Esophagus muscularis mucosa (tissue), 4 donors: ENCODE measurements around the gene CFAP57. TPM values are rescaled to one million over a fixed set of nuclear protein-coding genes. Genes with fewer than 3 reads are reported as not detected.

Experiments used
- DNase-seq: peaks from one replicate; pipeline ENCODE4 v3.0.0-alpha.2; 2017; ENCODE audit errors: extremely low spot score
- H3K27ac ChIP-seq, 4 donors: fragments of 200-600 bp; sonication (generic); replicated peaks in 1 of 4; 1 replicate in 3 of 4; 2 replicates in 1 of 4; pipeline ENCODE4 v1.5.1; 2016 to 2019; ENCODE audit warnings: mild to moderate bottlenecking in 1 of 4
- H3K27me3 ChIP-seq, 4 donors: fragments of 200-600 bp; sonication (generic); one replicate each; pipeline versions ENCODE4 v1.5.1 to v1.6.0; 2016 to 2019
- H3K36me3 ChIP-seq, 4 donors: fragments of 200-600 bp; sonication (generic); one replicate each; pipeline ENCODE4 v1.5.1; 2016 to 2019
- H3K4me1 ChIP-seq, 4 donors: fragments of 200-600 bp; sonication (generic); one replicate each; pipeline ENCODE4 v1.5.1; 2016 to 2019
- H3K4me3 ChIP-seq, 4 donors: fragments of 200-600 bp; sonication (generic); 1 replicate in 2 of 4; 2 replicates in 2 of 4; pipeline ENCODE4 v1.5.1; 2016 to 2019; ENCODE audit warnings: mild to moderate bottlenecking in 4 of 4, moderate library complexity in 1 of 4
- H3K9me3 ChIP-seq, 4 donors: fragments of 200-600 bp; sonication (generic); 1 replicate in 3 of 4; 2 replicates in 1 of 4; pipeline ENCODE4 v1.5.1; 2016 to 2019
- CTCF ChIP-seq, 3 experiments: fragments of 200-600 bp in 2 of 3; fragments of 450-650 bp in 1 of 3; sonication (generic) in 2 of 3; IDR thresholded peaks; one replicate each; pipeline ENCODE4 v1.5.1; 2017 to 2019; ENCODE audit warnings: antibody characterized with exemption in 3 of 3, mild to moderate bottlenecking in 2 of 3, moderate library complexity in 1 of 3
- EP300 ChIP-seq: sonication (generic); formaldehyde crosslinking; IDR thresholded peaks from one replicate; pipeline ENCODE4 v1.6.1; 2017; ENCODE audit warnings: antibody characterized with exemption
- POLR2A ChIP-seq: fragments of 450-650 bp; IDR thresholded peaks from one replicate; pipeline ENCODE4 v1.6.1; 2017; ENCODE audit warnings: antibody characterized with exemption, moderate library complexity, mild to moderate bottlenecking, low read depth
- POLR2AphosphoS5 ChIP-seq, 2 donors: sonication (generic); formaldehyde crosslinking; IDR thresholded peaks; one replicate each; pipeline ENCODE4 v1.6.1; 2017; ENCODE audit warnings: antibody characterized with exemption in 2 of 2
- WGBS: methylation state at CpG from one replicate; pipeline ENCODE4 v1.1.5; 2018; 5-methylcytosine and 5-hydroxymethylcytosine counted together
- intact Hi-C: fragments of 100-400 bp; cut with DNase I; formaldehyde crosslinking; loops from one replicate; pipeline ENCODE4 v1.15.1; 2023
- total RNA-seq, 4 donors: library from RNA; depleted of rRNA; stranded (reverse); fragments of >200 nt; gene quantifications; one replicate each; pipeline versions ENCODE4 v1.1.0 to v1.2.1, GENCODE V29; 2016

CFAP57 gene
- total RNA-seq, 4 donors from 2014 or later: not detected

GRCh38 chr1:43147625-43148327 lies 24.4 kb upstream of the CFAP57 start:
- Histone ChIP-seq H3K4me1 (peaks cover 12 to 15% (median 14%) of the 10 kb centered on the region in 4 donors), H3K27me3 (peaks cover 0 to 78% (median 13%) of the 10 kb centered on the region in 4 donors), H3K4me3 (peak overlapping the region; percentile 48 to 56 (median 50)), H3K9me3 (no peaks in the 10 kb centered on the region), H3K27ac (no peak overlapping the region), H3K36me3 (no peaks in the 10 kb centered on the region)
- TF ChIP-seq POLR2AphosphoS5 (IDR thresholded peaks at IDR 0.05) (no peak), CTCF (IDR thresholded peaks at IDR 0.05) (no peak), EP300 (no peak), POLR2A (no peak)
- 7% methylated on average over 23 of the region's 47 CpGs for WGBS
- intact Hi-C loops: no loop called here
- DNase-seq: no peak

GRCh38 chr1:43149889-43150288 lies 22.2 kb upstream of the CFAP57 start:
- Histone ChIP-seq H3K4me1 (peaks cover 12 to 15% (median 14%) of the 10 kb centered on the region in 4 donors), H3K36me3 (no peaks in the 10 kb centered on the region), H3K4me3 (no peak overlapping the region), H3K27ac (no peak overlapping the region), H3K27me3 (peaks cover 0 to 72% (median 13%) of the 10 kb centered on the region in 4 donors), H3K9me3 (no peaks in the 10 kb centered on the region)
- DNase-seq: no peak
- WGBS: 89% methylated on average over 5 of the region's 5 CpGs
- intact Hi-C loops: no loop called here
- TF ChIP-seq CTCF (IDR thresholded peaks at IDR 0.05) (no peak), POLR2A (no peak), POLR2AphosphoS5 (IDR thresholded peaks at IDR 0.05) (no peak), EP300 (no peak)

DNA sequence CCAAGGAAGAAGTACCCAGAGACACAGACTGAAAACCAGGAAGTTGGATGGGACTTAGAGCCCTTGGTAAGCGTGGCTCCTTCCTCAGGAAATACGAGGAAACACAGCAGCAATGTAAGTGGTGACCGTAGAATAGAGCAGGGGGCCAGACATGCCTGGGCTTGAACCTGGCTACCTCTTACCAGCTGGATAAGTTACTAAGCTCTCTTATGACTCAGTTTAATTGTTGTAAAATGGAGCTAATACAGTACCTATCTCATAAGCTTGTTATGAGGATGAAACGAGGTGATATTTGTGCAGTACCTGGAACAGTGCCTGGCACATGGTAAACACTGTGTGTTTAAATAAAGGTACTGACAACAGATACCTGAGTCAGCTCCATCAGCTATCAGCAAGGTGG lies 19.3 kb upstream of the CFAP57 start:
- no peaks in the 10 kb centered on the region for H3K9me3 ChIP-seq
- H3K4me3 ChIP-seq: no peak overlapping the region
- intact Hi-C loops: no loop called here
- TF ChIP-seq CTCF (IDR thresholded peaks at IDR 0.05) (no peak), POLR2AphosphoS5 (IDR thresholded peaks at IDR 0.05) (no peak), POLR2A (no peak), EP300 (no peak)
- WGBS: 68% methylated on average over 4 of the region's 4 CpGs
- no peak overlapping the region for H3K27ac ChIP-seq
- H3K36me3 ChIP-seq: no peaks in the 10 kb centered on the region
- DNase-seq: peak; percentile 90
- peaks cover 0 to 67% (median 8%) of the 10 kb centered on the region in 4 donors for H3K27me3 ChIP-seq
- peaks cover 6 to 8% (median 7%) of the 10 kb centered on the region in 4 donors for H3K4me1 ChIP-seq

DNA sequence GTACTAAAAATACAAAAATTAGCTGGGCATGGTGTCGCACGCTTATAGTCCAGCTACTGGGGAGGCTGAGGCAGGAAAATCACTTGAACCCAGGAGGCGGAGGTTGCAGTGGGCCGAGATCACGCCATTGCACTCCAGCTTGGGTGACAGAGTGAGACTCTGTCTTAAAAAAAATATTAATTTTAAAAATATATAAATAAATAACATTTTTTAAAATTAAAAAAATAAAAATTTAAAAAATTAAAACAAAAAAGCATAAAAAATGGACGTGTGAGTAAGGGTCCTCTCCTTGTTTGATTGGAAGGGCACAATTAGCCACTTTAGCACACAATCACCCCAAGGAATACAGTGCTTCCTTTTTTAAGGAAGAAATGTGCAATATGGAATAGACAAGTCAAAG lies 18.7 kb upstream of the CFAP57 start:
- no peaks in the 10 kb centered on the region for H3K36me3 ChIP-seq
- H3K9me3 ChIP-seq: no peaks in the 10 kb centered on the region
- peaks cover 0 to 62% (median 7%) of the 10 kb centered on the region in 4 donors for H3K27me3 ChIP-seq
- H3K4me3 ChIP-seq: no peak overlapping the region
- TF ChIP-seq EP300 (no peak), POLR2AphosphoS5 (IDR thresholded peaks at IDR 0.05) (no peak), POLR2A (no peak), CTCF (IDR thresholded peaks at IDR 0.05) (no peak)
- H3K27ac ChIP-seq: no peak overlapping the region
- 90% methylated on average over 6 of the region's 6 CpGs for WGBS
- peaks cover 0 to 3% (median under 1%) of the 10 kb centered on the region in 4 donors for H3K4me1 ChIP-seq
- intact Hi-C loops: no loop called here
- DNase-seq: no peak

DNA sequence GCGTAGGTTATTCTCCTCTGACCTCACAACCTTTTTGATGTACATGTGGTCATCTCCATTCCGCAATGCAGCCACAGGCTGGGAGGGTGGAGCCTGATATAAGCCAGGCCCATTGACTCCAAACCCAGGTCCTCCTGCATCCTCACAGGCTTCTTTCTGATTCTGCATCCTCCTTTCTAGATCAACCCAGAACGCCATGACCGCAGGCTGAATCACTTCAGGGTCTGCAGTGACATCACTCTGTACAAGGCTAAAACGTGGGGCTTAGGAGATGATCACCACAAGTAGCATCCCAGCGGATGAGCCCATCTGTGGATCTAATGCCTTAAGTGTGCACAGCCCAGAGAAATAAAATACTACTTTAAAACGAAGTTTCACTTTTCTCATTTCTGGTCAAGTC lies 16.1 kb upstream of the CFAP57 start:
- Histone ChIP-seq H3K4me1 (no peaks in the 10 kb centered on the region), H3K4me3 (no peak overlapping the region), H3K36me3 (no peaks in the 10 kb centered on the region), H3K27ac (no peak overlapping the region), H3K27me3 (peaks cover 0 to 36% (median 4%) of the 10 kb centered on the region in 4 donors), H3K9me3 (no peaks in the 10 kb centered on the region)
- intact Hi-C loops: no loop called here
- TF ChIP-seq EP300 (no peak), POLR2A (no peak), CTCF (IDR thresholded peaks at IDR 0.05) (no peak), POLR2AphosphoS5 (IDR thresholded peaks at IDR 0.05) (no peak)
- 88% methylated on average over 7 of the region's 7 CpGs for WGBS
- DNase-seq: no peak
